HG03025 (cell line): ENCODE data around the gene KLHL35.

Source experiments
- ATAC-seq: cut with Tn5 transposase; IDR thresholded peaks from one replicate; pipeline ENCODE4 v1.9.1; 2021; ENCODE audit warnings: mild to moderate bottlenecking, moderate library complexity; ENCODE audit not compliant: unreplicated experiment, low FRiP score

KLHL35 gene

GRCh38 chr11:75469785-75470405 is 36.9 kb upstream of the KLHL35 start:
- ATAC-seq = no peak

- no peak for ATAC-seq
Observed at GRCh38 chr11:75468534-75469340, 35.7 kb upstream of the KLHL35 start.

DNA sequence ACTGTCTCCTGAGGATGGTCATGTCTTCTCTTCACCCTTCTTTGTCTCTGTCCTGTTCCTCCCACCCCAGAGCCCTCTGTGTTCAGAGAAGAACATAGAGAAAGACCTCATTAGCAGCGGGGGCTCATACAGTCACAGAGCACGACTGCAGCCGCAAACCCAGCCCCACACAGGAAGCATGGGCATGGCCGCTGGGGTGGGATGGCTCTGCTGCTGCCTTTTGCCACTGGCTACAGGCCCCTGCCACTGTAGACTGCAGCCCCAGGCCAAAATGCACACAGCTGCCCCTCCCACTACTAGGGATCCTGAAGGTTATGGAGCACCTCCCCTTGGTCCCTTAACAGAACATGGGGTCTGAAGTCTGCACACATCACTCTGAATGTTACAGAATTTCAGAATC is 34.9 kb upstream of the KLHL35 start:
- ATAC-seq = no peak

- no peak for ATAC-seq
Observed at GRCh38 chr11:75467311-75467710, 34.3 kb upstream of the KLHL35 start.

DNA sequence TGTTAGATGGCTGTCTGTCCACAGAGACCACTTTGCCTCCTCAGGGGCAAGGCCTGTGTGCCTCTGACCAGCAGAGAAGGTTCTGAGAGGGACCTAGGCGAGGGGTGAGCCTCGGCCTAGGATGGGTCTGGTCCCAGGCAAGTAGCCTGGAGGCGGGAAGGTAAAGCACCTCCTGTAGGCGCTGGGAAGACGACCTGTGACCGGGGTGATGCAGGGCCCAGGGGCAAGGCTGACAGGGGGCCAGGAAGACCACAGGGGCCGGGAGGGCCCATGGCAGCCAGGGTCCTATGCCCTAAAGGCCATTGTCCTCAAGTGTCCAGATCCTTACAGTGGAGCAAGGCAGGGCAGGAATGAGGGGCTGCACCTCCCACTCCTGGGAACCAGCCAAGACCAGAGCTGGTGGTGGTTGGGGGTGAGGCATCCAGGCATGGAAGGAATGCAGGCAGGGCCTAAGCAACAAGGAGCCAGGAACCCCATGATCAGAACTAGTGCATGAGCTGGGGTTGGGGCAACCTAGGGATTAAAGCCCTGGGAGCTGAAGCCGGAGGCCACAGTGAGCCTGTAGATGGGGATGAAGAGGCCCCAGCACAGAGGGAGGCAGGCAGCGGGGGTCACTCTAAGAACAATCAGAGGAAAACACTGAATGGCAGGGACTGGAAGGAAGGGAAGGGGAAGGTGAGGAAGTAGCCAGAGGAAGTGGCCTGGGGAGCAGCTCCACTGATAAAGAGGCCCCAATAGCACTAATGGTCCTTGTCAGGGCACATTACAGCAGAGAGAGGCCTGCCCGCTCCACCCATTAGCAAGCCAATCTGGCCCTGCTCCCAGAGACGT is 32.9 kb upstream of the KLHL35 start:
- no peak for ATAC-seq

- no peak for ATAC-seq
Observed at GRCh38 chr11:75463106-75463774, 30.2 kb upstream of the KLHL35 start.

DNA sequence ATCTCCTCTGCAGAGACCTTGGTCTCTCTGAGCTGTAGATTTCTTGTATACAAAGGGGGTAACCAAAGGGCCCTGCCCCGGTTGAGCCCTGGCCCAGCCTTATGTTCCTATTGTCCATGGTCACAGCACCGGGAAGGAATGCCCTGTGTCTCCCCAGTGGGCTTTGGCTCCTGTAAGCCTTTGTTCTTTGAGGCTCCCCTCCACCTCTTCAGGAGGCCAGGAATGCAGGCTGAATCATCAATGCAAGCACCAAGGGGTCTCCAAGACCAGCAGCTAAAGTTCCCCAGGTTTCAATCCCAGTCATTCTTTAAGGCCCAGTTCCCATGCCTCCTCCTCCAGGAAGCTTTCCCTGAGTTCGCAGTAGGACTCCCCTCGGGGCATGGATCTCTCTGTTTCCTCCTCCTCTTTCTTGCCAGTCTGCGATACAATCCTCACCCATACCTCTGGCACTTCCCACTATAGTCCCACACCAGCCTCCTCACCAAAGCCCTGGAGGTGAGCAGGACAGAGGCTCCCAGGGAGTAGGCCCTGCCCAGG is 29.2 kb upstream of the KLHL35 start:
- ATAC-seq = no peak

GRCh38 chr11:75461151-75461550 is 28.1 kb upstream of the KLHL35 start:
- no peak for ATAC-seq

DNA sequence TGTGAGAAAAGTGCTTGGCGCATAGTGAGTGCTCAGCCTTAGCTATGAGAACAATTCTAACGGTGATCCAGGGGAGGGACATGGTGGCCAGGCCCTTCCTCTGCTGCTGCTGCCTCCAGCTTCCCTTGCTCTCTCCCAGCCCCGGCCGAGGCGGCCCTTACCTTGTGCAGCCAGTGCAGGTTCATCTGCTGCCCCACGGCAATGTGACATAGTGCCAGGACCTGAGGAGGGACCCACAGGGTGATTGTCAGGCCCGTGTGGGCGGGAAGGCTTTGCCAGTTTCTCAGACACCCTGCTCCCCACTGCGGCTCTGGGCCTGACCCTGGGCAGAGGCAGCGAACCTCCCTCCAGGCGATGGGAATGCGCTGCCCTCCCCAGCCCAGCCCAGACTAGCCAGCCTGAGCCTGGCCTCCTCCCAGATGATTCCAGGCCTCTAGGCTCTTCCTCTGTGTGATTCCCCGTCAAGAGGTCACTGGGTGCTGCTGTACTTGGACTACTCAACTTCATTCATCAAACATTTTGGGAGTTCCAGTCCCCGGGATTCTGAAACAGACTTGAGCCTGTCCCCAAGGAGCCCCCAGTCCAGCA is 23.7 kb upstream of the KLHL35 start:
- no peak for ATAC-seq

- ATAC-seq = no peak
Observed at GRCh38 chr11:75454987-75455386, 22.0 kb upstream of the KLHL35 start.

GRCh38 chr11:75453916-75454655 is 21.1 kb upstream of the KLHL35 start:
- no peak for ATAC-seq

DNA sequence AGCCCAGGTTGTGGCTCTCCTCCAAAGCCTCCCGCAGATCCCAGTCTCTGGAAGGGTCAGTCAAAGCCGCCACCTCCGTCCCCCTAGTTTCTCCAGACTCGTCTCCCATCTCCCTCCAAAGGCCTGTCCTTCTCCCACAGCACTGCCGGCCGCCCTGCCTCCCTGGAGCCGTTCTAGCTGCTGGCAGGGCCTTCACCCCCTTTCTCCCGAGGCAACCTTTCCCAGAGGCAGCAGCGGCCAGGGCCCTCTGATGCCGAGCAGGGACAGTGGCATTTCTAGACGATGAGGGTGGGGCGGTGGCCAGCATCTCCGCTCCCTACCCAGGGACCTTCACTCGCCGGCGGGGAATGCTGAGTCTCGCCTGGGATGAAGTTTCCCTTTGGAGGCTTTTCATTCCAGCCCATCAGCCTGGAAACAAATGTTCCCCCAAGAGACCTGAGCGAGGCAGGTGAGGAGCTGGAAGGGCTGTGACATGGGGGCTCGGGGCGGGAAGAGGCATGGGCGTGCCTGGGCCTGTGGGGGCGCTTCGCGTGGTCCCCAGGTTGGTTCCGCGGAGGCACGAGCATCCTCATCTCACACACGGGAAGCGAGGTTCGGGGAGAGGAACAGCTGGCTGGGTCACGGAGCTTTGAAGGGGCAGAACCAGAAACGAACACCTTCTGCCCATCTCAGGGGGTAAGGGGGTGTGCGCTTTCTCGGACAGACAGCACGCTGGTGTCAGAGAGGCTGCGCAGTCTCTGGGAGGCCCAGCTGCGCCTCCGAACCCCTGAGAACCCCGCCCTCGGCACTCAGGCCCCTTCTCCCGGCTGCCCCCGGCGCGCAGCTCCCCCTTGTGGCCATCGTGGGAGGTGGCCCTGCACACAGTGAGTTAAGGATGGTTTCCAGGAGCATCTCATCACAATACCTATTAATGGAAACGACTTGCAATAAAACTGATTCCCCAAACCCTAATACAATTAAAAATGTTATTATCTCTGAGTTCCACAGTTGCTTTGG is 18.1 kb upstream of the KLHL35 start:
- ATAC-seq = no peak

DNA sequence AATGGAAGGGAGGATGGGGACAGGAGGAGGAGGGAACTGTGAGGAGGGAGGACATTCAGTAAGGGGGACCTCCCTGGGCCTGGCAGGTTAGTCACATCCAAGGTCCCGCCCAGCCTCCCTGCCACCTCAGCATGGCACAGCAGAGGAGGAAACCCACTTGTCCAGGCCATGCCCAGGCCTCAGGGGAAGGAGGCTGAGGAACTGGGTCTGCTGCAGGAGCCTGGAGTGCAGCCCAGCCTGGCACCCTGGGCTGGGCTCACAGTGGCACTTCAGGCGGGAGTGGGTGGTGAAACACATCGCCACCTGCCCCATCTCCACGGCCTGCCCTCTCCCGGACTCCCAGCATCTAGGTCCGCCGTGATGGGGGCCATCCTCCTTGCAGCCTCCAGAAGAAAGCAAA is 17.2 kb upstream of the KLHL35 start:
- no peak for ATAC-seq

DNA sequence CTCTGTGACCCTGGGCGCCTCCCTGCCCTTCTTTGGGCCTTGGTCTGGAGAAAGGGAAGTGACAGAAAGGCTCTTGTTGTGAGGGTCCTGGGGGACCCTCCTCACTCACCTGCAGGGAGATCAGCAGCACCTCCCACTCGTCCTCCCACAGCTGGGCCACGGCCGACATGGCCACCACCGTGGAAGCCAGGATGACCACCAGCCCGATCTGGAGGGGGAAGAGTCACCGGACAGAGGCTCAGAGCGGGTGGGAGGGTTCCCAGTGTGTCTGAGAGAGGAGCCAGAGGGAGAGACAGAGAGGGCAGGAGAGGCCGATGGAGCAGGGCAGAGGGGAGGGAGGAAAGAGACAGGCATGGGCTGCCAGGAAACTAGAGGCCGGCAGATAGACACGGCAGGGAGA is 16.8 kb upstream of the KLHL35 start:
- no peak for ATAC-seq

DNA sequence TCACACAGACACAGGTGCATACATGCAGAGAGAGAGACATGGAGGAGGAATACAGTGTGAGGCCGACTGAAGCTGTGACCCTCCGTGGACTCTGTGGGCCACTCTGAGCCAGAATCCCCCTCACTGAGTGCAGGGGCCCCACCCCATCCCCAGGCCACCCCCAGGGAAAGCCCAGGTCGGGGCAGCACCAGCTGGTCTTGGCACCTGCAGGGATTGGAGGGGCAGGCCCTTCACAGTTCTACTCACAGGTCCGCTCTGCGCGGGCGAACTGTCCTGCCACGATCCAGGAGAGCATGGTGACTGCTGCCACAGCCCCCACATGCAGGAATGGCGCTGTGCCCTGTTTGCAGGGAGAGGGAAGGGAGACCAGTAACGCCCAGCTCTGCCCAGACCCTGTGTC is 16.3 kb upstream of the KLHL35 start:
- no peak for ATAC-seq

DNA sequence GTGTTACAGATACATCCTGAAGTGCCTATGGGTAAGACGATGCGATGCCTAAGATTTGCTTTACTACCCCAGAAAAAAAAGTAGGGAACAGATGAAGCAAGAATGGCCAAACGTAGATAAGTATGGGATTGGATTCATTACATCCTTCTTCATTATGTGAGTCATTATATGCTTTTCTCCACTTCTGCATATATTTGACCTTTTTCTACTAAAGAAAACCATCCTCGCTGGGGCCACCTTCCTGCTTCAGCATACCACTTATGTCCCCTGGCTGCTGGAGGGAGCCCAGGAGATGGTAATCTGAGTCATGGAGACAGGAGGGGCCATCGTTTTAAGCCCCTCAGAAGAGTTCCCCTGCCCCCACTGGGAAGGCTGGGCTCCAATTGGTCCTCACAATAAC is 14.4 kb upstream of the KLHL35 start:
- ATAC-seq = no peak

- ATAC-seq = no peak
Observed at GRCh38 chr11:75445315-75445953, 12.4 kb upstream of the KLHL35 start.

GRCh38 chr11:75443043-75443442 is 10.0 kb upstream of the KLHL35 start:
- no peak for ATAC-seq
